Chondrocyte (in vitro differentiated cells): Measurements from ENCODE around the gene KRTAP4-12. TPM values are rescaled to one million over a fixed set of nuclear protein-coding genes. Genes with fewer than 3 reads are reported as not detected.
"Not testable (repeated sequence)": the region's sequence is repeated elsewhere in the genome, so short reads cannot be mapped to it uniquely, and the experiment has no call there.

Source experiments
- DNase-seq: peaks from one replicate; pipeline ENCODE4 v3.0.0; 2021; ENCODE audit warnings: mixed read lengths, low spot score
- H3K27ac Mint-ChIP-seq: one replicate; pipeline ENCODE4 v1.8.0; 2021; ENCODE audit warnings: mild to moderate bottlenecking, moderate library complexity, mixed read lengths; ENCODE audit not compliant: unreplicated experiment
- H3K27me3 Mint-ChIP-seq: 2 replicates; pipeline ENCODE4 v1.8.0; 2021; ENCODE audit warnings: low read depth, mixed read lengths
- H3K36me3 Mint-ChIP-seq: 2 replicates; pipeline ENCODE4 v1.8.0; 2021; ENCODE audit warnings: low read depth, mixed read lengths
- H3K4me1 Mint-ChIP-seq: 2 replicates; pipeline ENCODE4 v1.8.0; 2021; ENCODE audit warnings: low read depth, mild to moderate bottlenecking, mixed read lengths
- H3K4me3 Mint-ChIP-seq: one replicate; pipeline ENCODE4 v1.8.0; 2021; ENCODE audit warnings: mild to moderate bottlenecking, moderate library complexity, mixed read lengths; ENCODE audit not compliant: unreplicated experiment
- H3K9me3 Mint-ChIP-seq: 2 replicates; pipeline ENCODE4 v1.8.0; 2021; ENCODE audit warnings: low read depth, mixed read lengths
- total RNA-seq: library from RNA; stranded (reverse); gene quantifications from 3 replicates; pipeline ENCODE4 v1.2.1, GENCODE V29; 2021
- TF ChIP-seq, protein P1 (sequence below): fragments of 200-600 bp; sonication (generic); IDR thresholded peaks from 2 replicates; pipeline ENCODE4 v1.5.0; 2021; ENCODE audit warnings: antibody characterized with exemption, mild to moderate bottlenecking, moderate library complexity

KRTAP4-12 gene
- total RNA-seq, 1 donor from 2014 or later = not detected

DNA sequence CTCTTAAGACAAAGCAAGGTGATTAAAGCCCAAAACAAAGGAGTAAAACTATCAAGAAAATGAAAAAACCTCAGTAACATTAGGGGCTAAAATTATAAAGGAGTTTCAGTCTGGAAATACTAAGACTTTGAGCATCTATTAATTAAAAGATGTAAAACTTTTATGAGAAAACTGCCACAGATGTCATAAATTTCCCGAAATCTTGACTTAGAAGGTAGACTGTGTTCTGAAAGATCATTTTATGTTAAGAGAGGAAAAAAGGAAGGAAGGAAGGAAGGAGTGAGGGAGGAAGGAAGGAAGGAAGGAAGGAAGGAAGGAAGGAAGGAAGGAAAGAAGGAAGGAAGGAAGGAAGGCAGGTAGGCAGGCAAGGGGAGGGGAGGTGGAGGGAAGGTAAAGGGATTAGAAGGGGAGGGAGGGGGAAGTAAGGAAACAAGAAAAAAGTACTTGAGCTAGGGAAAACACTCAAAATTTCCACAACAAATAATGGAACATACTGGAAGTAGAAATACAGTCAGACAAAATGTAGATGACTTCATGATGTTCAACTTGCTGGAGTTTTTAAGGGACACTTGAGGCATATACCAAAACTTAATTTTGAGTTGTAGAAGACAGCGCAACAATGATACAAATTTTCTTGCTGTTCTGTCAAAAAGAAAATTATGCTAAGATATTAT lies 23.7 kb upstream of the KRTAP4-12 start:
- TF ChIP-seq, protein P1, sequence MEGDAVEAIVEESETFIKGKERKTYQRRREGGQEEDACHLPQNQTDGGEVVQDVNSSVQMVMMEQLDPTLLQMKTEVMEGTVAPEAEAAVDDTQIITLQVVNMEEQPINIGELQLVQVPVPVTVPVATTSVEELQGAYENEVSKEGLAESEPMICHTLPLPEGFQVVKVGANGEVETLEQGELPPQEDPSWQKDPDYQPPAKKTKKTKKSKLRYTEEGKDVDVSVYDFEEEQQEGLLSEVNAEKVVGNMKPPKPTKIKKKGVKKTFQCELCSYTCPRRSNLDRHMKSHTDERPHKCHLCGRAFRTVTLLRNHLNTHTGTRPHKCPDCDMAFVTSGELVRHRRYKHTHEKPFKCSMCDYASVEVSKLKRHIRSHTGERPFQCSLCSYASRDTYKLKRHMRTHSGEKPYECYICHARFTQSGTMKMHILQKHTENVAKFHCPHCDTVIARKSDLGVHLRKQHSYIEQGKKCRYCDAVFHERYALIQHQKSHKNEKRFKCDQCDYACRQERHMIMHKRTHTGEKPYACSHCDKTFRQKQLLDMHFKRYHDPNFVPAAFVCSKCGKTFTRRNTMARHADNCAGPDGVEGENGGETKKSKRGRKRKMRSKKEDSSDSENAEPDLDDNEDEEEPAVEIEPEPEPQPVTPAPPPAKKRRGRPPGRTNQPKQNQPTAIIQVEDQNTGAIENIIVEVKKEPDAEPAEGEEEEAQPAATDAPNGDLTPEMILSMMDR = no peak
- Mint-ChIP-seq H3K4me3 (no peak overlapping the region), H3K4me1 (no peaks in the 10 kb centered on the region), H3K9me3 (peaks cover 7% of the 10 kb centered on the region), H3K27me3 (peaks cover 2% of the 10 kb centered on the region), H3K36me3 (peaks cover 5% of the 10 kb centered on the region), H3K27ac (no peak overlapping the region)
- DNase-seq = no peak

DNA sequence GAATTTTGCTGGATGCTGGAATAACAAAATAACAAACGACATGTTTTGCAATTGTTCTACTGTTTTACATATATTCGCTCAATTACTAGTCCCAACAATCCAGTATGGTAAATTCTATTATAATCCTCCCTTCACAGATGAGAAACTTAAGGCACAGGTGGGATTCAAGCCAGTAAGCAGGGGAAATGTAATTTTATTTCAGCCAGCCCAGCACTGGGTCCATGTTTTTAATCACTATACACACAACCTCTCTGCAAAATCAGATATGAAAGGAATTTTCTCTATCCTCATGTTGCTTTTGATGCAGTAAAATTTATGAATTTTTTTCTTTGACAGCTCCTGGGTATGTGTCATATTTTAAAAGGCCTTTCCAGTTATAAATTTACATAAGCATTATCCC lies 21.3 kb upstream of the KRTAP4-12 start:
- Mint-ChIP-seq H3K27ac (no peak overlapping the region), H3K36me3 (peaks cover 5% of the 10 kb centered on the region), H3K4me1 (peaks cover 9% of the 10 kb centered on the region), H3K27me3 (peaks cover 2% of the 10 kb centered on the region), H3K9me3 (peaks cover 15% of the 10 kb centered on the region), H3K4me3 (no peak overlapping the region)
- DNase-seq = no peak
- TF ChIP-seq, protein P1 = no peak

DNA sequence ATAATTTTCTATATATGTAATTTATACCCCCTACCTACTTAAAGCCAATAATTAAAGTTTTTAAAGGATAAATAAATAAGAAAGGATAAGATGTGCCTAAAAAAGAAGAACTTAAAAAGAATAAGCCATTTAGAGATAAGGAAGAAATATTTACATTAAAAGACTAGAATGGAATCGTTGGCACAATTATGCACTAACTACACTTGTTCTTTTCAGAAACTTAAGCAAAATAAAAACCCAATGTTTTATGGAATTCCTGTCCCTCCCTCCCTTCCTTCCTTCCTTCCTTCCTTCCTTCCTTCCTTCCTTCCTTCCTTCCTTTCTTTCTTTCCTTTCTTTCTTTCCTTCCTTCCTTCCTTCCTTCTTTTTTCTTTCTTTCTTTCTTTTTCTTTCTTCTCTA lies 20.9 kb upstream of the KRTAP4-12 start:
- no peak for DNase-seq
- H3K27me3 Mint-ChIP-seq = peaks cover 2% of the 10 kb centered on the region
- peaks cover 15% of the 10 kb centered on the region for H3K9me3 Mint-ChIP-seq
- H3K27ac Mint-ChIP-seq = no peak overlapping the region
- peaks cover 5% of the 10 kb centered on the region for H3K36me3 Mint-ChIP-seq
- no peak overlapping the region for H3K4me3 Mint-ChIP-seq
- TF ChIP-seq, protein P1 = no peak
- peaks cover 9% of the 10 kb centered on the region for H3K4me1 Mint-ChIP-seq

DNA sequence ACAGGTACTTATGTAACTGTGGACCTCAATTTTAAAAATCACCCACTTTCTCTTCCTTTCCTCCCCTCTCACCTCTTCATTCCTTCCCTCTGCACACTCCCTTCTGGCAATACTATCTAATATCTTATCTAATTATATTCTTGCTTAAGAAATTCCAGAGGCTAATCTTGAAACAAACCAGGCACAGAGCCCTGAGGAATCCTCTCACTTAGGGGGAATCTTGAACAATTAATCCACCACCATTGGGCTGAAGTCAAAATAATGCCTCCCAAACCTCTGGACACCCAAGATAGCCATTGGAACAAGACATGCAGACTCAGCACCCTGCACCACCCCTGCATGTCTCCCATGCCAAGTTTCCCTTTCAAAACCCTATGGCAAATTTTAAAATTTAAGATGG lies 17.4 kb upstream of the KRTAP4-12 start:
- DNase-seq = no peak
- peaks cover 30% of the 10 kb centered on the region for H3K9me3 Mint-ChIP-seq

DNA sequence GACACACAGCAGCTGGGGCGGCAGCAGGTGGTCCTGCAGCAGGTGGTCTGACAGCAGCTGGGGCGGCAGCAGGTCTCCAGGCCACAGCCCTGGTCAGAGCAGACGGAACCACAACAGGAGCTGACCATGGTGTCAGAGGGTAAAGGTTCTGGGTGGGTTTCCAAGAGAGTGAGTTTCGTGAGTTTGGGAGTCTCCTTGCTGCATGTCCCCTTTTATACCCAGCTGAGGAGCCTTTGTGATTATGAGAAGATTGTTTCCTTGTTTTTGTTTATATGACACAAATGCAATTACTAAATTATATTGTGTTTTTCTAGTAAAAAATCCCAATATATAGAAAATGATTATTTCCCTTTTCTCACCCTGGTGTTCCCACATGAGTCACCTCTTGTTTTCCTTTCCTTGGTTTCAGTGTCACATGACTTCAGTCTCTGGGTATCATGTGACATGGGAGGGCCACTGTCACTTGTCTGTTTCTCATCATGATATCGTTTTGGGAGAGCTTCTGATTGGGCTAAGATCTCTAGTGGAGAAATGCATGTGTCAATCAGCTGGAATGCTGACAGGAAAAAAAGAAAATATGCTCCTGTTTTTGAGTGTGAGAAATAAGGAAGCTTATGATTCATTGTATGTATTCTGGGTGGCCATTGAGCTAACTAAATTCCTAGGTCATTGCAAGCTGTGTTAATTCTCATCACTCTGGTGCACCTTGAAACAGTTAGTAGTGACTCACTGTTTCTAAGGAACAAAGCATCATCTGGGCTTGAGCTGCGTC lies 16.6 kb upstream of the KRTAP4-12 start, which contains the start of gene KRTAP4-6:
Gene KRTAP4-6, minus strand, starts transcription at position 185 of the 772 bp plus-strand sequence. Its CDS starts 57 bp downstream, at position 128.
- no peak for DNase-seq
- H3K27ac Mint-ChIP-seq = no peak within 1 kb of the TSS
- no peaks in the 10 kb centered on the region for H3K27me3 Mint-ChIP-seq
- H3K9me3 Mint-ChIP-seq = peaks cover 30% of the 10 kb centered on the region
- H3K4me1 Mint-ChIP-seq = peaks cover 9% of the 10 kb centered on the region
- no peak within 1 kb of the TSS for H3K4me3 Mint-ChIP-seq
- peaks cover 10% of the 10 kb centered on the region for H3K36me3 Mint-ChIP-seq
- TF ChIP-seq, protein P1 = no peak

More for the DNA sequence above, 17.4 kb upstream of the KRTAP4-12 start:
- no peak overlapping the region for H3K27ac Mint-ChIP-seq
- H3K4me1 Mint-ChIP-seq = peaks cover 9% of the 10 kb centered on the region
- H3K36me3 Mint-ChIP-seq = peaks cover 10% of the 10 kb centered on the region
- TF ChIP-seq, protein P1 = no peak
- no peaks in the 10 kb centered on the region for H3K27me3 Mint-ChIP-seq
- H3K4me3 Mint-ChIP-seq = no peak overlapping the region

DNA sequence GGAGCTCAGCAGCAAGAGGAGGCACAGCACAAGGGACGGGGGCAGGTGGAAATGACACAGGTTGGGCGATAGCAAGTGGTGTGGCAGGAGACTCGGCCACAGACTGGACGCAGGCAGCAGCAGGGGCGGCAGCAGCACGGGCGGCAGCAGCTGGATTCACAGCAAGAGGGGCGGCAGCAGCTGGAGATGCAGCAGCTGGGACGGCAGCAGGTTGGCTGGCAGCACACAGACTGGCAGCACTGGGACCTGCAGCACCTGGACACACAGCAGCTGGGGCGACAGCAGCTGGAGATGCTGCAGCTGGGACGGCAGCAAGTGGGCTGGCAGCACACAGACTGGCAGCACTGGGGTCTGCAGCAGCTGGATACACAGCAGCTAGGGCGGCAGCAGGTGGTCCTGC lies 15.9 kb upstream of the KRTAP4-12 start:
- Mint-ChIP-seq H3K36me3 (peaks cover 10% of the 10 kb centered on the region), H3K9me3 (peaks cover 30% of the 10 kb centered on the region)

More for the DNA sequence above, 15.9 kb upstream of the KRTAP4-12 start:
- not testable (repeated sequence) for H3K4me3 Mint-ChIP-seq, H3K4me1 Mint-ChIP-seq, H3K27me3 Mint-ChIP-seq, H3K27ac Mint-ChIP-seq
- DNase-seq = peak; percentile 78
